NCI-H2196 treated with DMSO at 0.1 percent for 48 hours (cell line): Measurements from ENCODE around the gene CCDC171.
A peak's percentile ranks its signal among the peaks of the same experiment; 100 is the strongest.
"Not testable (repeated sequence)": the region's sequence is repeated elsewhere in the genome, so short reads cannot be mapped to it uniquely, and the experiment has no call there.

Experiments
- DNase-seq: peaks from one replicate; lab custom pipeline; 2025; ENCODE audit not compliant: unreplicated experiment; lab: John Stamatoyannopoulos, UW

The CCDC171 gene

GRCh38 chr9:15693701-15694100, 140.9 kb downstream of the CCDC171 start:
- DNase-seq: no peak

DNA sequence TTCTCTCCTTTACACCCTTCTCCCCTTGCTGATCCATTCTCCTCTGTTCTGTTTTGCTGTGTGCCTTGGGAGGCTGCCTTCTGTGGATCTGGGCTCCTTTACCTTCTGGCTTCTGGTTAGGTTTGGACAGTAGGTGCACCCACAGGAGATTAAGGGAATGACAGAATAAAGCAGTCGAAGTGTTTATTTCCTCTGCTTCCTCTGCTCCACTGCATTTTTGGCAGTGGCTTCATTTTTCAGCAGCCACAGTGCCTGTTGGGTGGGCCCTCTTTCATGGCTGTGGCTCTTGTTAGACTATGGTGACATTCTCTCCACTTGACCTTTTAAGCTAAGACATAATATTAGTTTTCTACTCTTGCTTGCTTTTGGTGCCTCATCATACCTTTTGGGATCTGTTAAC, 144.1 kb downstream of the CCDC171 start:
- peak; percentile 25 for DNase-seq

GRCh38 chr9:15697446-15697851, 144.6 kb downstream of the CCDC171 start:
- no peak for DNase-seq

DNA sequence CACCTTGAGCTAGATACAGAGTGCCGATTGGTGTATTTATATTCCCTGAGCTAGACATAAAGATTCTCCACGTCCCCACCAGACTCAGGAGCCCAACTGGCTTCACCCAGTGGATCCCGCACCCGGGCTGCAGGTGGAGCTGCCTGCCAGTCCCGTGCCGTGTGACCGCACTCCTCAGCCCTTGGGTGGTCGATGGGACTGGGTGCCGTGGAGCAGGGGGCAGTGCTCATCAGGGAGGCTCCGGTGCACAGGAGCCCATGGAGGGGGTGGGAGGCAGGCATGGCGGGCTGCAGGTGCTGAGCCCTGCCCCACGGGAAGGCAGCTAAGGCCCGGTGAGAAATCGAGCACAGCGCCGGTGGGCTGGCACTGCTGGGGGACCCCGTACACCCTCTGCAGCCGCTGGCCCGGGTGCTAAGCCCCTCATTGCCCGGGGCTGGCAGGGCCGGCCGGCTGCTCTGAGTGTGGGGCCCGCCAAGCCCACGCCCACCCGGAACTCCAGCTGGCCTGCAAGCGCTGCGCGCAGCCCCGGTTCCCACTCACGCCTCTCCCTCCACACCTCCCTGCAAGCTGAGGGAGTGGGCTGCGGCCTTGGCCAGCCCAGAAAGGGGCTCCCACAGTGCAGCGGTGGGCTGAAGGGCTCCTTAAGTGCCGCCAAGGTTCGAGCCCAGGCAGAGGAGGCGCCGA, 147.2 kb downstream of the CCDC171 start:
- not testable (repeated sequence) for DNase-seq

DNA sequence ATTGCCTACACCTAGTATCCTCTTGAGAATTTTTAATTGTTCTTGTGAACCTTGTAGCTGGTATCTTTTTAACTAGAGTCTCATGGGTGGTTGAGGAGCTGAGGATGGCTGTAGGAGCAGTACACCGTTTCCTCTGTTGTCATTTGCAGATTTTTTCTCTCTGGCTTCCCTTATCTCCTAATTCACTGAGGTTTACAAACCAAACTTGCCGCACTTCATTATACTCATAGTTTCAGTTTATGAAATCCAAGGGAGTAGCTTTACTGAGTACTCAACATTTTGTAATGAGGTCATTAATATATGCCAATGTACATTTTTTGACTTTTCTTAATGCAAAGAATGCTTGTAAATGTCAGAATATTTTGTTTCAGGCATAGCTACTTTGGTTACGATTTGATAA, 154.2 kb downstream of the CCDC171 start:
- DNase-seq: no peak

GRCh38 chr9:15711531-15711930, 158.7 kb downstream of the CCDC171 start:
- no peak for DNase-seq

DNA sequence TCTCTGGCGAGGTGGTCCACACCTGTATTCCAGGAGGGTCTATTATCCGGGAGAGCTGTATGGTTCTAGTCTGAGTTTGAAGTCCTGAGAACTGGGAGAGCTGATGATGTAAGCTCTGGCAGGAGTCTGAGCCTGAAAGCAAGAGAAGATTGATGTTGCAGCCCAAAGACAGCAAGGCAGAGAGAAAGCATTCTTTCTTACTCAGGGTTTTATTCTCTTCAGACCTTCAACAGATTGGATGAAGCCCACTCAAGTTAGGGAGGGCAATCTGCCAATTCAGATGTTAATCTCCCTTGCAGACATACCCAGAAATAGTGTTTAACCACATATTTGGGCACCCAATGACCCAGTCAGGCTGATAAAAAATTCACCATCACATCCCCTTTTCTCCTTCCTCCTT, 159.1 kb downstream of the CCDC171 start:
- no peak for DNase-seq

- DNase-seq: no peak
These were observed 161.9 kb downstream of the CCDC171 start for GRCh38 chr9:15714746-15715145.

DNA sequence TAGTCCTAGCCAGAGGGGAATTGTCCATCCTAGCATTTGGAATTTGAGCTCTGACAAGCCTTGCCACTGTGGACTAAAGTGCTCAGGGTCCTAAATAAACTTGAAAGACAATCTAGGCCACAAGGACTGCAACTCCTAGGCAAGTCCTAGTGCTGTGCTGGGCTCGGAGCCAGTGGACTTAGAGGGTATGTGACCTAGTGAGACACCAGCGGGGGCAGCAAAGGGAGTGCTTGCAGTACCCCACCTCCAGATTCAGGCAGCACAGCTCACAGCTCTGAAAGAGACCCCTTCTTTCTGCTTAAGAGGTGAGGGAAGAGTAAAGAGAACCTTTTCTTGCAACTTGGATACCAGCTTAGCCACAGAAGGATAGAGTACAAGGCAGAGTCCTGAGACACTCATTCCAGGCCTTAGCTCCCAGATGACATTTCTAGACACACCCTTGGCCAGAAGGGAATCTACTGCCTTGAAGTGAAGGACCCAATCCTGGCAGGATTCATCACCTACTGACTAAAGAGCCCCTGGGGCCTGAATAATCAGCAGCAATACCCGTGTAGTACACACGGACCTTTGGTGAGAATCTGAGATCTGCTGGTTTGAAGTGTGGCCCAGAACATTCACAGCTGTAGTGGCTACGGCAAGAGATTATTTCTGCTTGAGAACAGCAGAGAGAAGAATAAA, 164.6 kb downstream of the CCDC171 start:
- DNase-seq: no peak

GRCh38 chr9:15718423-15718822, 165.6 kb downstream of the CCDC171 start:
- DNase-seq: no peak

DNA sequence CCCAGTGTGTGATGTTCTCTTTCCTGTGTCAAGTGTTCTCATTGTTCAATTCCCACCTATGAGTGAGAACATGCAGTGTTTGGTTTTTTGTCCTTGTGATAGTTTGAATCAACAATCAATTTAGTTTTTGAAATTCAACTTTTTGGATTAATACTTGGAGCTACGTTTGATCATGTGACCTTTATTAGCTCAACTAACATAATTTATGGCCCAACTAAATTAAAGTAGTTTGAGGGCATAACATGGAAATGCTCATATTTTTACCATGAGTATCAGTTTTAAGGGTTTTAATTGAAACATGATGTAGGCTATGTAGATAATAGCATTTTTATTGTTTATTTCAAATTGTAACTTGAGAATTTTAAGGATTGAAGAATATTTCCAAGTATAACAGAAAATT, 168.0 kb downstream of the CCDC171 start:
- no peak for DNase-seq

DNA sequence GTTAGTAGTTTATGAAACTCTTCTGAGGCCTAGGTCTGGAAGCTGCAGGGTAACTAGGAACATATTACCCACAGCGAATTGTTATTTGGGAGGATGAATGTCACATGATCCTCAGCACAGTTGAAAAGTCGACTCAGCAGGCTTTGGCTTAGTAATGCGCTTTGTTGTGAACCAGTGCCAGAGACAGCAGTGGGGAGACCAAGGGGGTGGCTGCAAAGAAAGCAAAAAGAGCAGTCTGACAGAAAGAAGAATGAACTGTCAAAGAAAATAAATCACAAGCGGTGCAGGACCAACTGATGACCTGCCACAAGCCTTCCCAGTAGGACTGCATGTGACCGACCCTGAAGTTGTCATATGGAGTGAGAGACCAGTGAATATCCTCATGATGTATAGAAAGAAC, 170.0 kb downstream of the CCDC171 start:
- no peak for DNase-seq

- no peak for DNase-seq
These were observed 171.2 kb downstream of the CCDC171 start for GRCh38 chr9:15724016-15724415.

DNA sequence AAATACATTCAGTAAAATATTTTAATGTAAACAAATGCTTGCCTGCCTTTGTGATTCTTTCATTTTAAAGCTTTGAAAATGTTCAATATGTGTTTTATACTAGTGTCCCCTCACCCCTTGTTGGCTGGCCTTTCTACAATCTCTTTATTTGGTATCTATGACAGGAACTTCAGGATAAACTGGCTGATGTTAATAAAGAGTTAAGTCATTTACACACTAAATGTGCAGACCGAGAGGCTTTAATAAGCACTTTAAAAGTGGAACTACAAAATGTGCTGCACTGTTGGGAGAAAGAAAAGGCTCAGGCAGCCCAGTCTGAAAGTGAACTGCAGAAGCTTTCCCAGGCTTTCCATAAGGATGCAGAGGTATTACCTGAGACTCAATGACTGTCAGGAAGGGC, 171.8 kb downstream of the CCDC171 start:
- DNase-seq: no peak

DNA sequence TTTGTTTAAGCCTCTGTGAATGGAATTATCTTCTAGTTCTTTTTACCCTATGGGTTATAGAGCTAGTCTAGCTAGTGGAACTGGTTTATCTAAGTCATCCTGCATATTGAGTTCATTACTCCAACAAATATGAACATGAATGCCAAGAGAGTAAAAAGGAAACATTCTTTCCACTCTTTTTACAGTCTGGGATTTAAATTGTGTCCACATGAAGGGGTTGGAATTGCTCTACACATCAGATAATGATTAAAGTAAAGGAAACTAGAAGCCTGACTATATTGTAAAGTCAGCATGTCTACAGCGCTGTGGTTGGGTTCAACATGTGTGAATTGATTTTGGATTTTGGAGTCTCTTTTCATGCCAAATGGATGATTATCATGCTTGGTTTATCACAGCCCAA, 173.1 kb downstream of the CCDC171 start:
- DNase-seq: no peak

DNA sequence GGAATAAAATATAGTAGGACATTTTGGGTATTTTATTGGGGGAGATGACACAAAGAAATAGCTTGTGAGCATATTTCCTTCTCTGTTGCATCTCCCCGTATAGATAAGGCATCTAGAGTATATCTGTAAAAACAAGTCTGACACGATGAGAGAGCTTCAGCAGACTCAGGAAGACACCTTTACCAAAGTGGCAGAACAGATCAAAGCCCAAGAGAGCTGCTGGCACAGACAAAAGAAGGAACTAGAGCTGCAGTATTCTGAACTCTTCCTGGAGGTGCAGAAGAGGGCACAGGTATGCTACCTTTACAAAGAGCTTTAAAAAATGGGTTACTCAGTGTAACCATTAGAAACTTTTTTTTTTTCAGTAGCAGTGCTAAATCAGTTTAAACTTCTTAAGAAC, 176.7 kb downstream of the CCDC171 start:
- DNase-seq: no peak

GRCh38 chr9:15735083-15735857, 182.4 kb downstream of the CCDC171 start:
- DNase-seq: no peak

DNA sequence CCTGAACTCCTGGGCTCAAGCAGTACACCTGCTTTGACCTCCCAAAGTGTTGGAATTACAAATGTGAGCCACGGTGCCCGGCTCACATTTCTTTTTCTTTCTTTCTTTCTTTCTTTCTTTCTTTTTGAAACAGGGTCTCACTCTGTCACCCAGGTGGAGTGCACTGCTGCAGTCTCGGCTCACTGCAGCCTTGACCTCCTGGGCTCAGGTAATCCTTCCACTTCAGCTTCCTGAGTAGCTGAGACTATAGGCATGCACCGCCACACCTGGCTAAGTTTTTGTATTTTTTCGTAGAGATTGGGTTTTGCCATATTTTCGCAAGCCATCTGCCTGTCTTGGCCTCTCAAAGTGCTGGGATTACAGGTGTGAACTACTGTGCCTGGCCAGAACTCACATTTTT, 183.7 kb downstream of the CCDC171 start:
- DNase-seq: no peak

DNA sequence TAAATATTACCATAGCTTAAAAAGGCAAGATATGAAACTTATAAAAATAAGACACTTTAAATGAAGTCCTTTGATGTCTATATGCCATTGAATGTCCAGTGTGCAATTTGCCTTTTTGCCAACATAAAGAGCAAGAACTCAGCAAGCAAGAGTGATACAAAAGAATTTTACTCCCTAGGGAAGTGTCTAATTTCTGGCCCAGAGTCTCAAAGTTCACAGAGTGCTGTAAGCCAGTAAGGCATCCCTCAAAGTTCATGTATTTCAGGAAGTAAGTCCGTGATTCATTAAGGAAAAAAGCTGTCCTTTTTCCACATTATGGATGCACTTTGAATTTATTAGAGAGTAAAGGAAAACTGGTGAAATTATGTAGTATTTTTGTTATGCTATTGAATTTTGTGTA, 185.2 kb downstream of the CCDC171 start:
- DNase-seq: no peak

DNA sequence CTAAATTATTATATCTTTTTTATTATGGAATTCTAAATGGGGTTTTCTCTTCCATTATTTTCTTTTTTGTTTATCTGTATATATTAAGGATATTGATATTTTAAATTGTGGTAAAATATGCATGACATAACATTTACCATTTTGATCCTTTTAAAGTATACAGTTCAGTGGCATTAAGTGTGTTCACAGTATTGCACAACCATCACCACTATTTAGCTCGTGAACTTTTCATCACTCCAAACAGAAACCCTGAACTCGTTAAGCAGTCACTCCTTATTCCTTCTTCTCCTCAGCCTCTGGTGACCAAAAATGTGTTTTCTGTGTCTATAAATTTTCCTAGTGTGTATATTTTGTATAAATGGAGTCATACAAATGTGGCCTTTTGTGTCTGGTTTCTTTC, 188.2 kb downstream of the CCDC171 start:
- no peak for DNase-seq

- DNase-seq: no peak
These were observed 190.7 kb downstream of the CCDC171 start for GRCh38 chr9:15743512-15743911.

GRCh38 chr9:15744196-15744595, 191.4 kb downstream of the CCDC171 start:
- DNase-seq: no peak
